GM19455 (cell line): ENCODE data around the gene PTGES3.
A peak's percentile ranks its signal among the peaks of the same experiment; 100 is the strongest.
"Not testable (repeated sequence)": the region's sequence is repeated elsewhere in the genome, so short reads cannot be mapped to it uniquely, and the experiment has no call there.

Experiments
- ATAC-seq: cut with Tn5 transposase; IDR thresholded peaks from one replicate; pipeline ENCODE4 v1.9.1; 2021; ENCODE audit not compliant: unreplicated experiment

PTGES3 gene, protein sequence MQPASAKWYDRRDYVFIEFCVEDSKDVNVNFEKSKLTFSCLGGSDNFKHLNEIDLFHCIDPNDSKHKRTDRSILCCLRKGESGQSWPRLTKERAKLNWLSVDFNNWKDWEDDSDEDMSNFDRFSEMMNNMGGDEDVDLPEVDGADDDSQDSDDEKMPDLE

DNA sequence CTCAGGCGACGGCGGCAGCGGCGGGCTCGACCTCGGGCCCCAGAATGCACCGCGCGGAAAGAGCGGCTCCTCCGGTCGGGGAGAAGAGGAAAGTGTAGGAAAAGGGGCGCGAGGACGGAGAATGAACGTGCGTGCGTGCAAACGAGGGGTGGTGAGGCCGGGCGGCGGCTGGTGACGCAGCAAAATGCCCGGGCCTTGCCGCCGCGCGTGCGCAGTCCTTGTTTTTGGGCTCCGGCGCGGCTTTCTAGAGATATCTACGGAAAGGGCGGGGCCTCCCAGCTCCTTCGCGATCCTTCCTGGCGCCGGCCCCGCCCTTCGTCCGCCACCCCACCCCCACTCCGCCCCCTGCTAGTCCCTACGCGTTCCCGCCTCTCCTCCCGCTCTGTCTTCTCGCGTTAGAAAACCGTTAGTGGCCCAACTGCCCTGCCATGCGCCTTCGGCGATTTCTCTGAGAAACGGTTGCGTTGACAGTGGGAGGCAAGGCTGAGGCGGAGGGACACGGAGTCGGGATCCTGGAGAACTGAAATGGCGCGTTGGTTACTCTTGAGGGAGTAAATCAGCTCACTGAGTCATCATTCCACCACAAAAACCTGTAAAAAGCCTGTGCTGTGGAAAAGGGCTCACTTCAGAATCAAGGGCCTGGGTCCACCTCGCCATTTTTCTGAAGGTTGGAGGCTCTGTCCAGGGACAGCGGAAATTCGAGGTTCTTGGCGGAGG is at the start of gene PTGES3:
Gene PTGES3, minus strand, starts transcription at position 156 of the 717 bp plus-strand sequence. CDS start 285 bp downstream, outside the sequence.
- peak; percentile 71 for ATAC-seq

DNA sequence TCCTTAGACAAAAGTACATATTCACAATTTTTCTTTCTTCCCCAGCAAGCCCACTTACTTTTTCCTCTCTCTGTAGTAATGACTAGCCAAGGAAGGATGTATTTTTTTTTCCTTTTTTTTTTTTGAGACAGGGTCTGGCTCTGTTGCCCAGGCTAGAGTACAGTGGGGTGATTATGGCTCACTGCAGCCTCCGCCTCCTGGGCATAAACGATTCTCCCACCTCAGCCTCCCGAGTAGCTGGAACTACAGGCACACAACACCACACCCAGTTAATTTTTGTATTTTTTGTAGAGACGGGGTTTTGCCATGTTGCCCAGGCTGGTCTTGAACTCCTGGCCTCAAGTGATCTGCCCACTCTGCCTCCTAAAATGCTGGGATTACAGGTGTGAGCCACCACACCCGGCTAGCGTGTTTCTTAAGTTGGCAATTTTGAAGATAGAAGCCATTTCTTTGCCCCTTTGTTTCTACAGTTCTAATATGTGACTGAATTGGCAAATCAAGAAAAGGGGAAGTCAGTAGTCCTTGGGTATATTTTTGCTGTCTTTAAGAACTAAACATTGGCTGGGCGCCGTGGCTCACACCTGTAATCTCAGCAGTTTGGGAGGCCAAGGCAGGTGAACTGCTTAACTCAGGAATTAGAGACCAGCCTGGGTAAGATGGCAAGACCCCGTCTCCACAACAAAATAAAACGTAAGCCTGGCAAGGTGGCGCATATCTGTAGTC is 40.2 kb upstream of the PTGES3 start:
- no peak for ATAC-seq

DNA sequence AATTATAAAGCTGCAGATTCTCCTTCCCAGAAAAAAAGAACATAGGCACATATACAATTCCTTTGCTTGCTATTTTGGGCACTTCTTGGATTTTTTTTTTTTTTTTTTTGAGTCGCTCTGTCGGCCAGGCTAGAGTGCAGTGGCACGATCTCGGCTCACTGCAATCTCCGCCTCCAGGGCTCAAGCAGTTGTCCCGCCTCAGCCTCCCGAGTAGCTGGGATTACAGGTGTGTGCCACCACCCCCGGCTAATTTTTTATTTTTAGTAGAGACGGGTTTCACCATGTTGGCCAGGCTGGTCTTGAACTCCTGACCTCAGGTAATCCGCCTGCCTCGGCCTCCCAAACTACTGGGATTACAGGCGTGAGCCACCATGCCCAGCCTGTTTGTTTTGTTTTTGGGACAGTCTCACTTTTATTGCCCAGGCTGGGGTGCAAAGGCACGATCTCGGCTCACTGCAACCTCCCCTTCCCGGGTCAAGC is 38.2 kb upstream of the PTGES3 start:
- ATAC-seq = not testable (repeated sequence)

DNA sequence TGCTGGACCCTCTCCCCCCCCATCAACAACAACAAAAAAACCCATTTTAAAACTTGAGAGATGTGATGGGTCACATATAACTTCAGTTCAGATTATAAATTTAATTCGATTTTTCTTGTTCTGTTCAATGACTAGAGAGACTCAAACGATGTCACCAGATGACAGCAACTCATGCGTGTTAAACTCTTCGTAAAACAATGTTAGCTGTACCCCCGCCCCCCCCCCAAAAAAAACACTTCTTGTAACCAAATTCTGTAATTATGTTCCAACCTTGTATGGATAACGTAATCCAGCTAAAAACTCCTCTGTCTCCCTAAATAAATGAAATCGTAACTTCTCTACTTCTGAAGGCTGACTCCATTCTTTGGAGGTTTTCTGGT is 37.6 kb upstream of the PTGES3 start:
- no peak for ATAC-seq

DNA sequence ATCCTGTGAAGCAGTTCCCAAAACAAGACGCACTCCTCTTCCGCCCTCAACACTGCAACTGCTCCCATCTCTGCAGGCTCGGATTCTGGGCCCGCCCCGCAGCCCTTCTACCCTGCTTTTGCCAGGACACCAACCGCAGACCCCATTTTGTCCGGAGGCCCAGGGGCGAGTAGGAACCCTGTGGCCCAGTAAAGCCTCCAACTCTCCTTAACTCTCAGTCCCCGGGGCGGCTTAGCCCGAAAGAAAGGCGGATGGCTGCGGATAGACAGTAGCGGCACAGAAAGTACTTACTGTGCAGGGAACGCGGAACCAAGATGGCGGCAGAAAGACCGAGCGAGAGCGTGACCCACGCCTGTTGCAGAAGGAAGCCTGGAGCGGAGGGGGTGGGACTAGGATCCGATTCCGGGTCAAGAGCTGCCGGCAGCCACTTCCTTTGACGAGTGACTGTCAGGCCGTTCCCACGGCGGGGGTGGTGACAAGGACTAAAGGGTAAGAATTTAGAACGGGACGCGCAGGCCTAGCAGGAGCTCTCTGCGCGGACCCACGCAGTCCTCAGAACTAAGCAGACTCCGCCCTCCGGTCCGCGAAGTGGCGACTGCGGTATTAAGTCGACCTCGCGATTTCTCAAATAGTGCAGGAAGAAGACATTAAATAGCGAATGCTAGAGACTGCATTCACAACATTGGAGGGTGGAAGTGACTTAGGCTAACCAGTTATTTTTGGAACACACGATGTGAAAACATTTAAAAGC is 37.1 kb upstream of the PTGES3 start, which contains the start of gene NACA:
Gene NACA, minus strand, starts transcription at position 328 of the 751 bp plus-strand sequence. CDS start 778 bp downstream, outside the sequence.
- peak; percentile 93 for ATAC-seq

DNA sequence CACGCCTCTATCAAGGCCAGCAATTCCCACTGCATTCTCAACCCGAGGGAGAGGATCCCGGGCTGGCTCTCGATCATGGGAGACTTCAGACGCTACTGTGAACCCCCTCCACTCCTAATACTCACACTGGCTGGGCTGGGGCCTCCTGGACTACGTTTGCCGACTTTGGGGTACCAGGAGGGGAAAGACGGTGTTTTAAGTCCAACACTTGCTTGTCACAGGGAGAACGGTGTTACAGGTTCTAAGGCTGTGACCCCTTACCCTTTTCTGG is 36.6 kb upstream of the PTGES3 start:
- peak; percentile 11 for ATAC-seq

DNA sequence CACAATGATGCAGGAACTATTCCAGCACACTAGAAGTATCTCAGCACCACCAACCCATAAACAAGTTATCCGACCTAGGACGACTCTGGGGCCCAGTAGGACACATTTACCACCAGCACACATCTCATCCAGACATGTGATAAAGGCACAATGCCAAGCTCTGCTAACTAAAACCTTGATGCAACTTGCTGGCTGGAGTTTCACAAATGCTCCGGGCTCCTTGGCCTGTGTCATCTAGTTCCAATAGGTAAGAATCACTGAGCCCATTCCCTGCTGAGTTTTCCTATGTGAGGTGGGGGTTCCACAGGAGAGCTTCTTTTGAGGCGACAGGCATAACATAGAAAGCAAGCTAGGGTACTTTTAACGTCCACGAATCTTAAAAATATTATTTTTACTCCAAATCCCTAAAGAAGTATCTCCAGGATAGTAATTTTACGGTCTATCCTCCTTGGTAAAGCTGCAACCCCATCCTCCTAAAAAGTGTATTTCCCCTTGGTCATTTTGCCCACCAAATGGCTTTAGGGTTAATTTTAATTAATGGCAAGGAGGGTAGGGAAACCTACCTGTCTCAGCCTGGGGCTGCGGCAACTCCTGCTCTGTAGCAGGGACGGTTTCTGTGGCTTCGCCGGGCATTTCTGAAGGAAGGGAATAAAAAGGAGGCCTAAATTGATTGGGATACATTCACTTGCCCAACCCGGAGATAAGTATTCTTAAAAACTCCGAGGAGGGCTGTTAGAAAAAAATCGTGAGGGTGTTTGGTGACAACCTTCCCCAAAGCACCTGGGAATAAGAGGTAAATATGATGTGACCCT is 36.0 kb upstream of the PTGES3 start:
- no peak for ATAC-seq

DNA sequence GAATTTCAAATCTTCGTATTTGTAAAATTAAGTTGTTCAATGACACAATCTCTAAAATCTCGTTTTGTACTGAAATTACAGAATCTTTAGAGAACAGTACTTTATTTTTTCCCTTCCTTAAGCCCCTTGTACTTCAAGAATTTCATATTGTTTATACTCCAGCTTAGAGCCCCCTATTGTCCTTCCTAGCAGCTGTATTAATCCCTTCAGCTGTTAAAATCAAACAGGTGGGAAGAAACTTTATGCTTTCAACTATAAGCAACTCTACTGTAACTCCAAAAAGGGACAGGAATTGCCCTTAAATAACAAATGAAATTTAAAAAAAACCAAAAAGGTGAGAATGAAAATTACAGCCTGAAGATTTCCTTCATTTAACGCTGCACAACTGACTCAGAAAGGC is 35.3 kb upstream of the PTGES3 start:
- ATAC-seq = no peak

DNA sequence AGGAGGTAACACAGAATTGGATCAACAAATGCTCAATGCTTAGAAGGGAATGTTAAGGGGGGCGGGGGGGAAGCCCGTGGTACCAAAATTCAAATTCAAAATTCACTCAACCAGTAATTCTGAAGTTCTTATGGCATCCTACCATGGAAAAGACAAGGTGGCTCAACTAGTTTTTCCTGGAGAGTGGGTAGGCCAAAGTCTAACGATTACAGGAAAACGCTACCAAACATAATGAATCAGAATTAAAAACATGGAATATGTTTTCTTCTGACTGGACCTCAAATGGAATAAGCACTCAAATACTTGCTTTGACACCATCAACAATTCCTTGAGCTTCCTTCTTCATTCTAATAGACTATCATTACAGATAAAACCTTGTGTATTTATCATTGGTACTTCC is 34.7 kb upstream of the PTGES3 start:
- no peak for ATAC-seq

DNA sequence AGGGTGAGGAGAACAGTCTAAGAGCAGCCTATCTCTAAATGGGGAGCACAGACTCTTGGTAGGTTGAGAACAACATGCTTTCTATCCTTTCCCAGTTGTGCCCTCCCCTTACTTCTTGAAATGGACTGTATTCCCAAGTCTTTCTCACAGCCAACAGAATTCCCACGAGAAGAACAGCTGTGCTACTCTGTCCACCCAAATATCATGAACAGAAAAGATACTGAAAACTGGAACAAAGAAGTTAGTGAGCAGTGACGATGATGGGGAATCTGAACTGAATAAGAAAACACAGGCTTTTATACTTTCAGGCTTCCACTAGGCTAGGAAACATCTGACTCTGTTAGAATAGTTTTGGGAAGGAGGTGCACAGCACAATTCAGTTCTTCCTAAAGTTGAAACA is 33.6 kb upstream of the PTGES3 start:
- no peak for ATAC-seq

DNA sequence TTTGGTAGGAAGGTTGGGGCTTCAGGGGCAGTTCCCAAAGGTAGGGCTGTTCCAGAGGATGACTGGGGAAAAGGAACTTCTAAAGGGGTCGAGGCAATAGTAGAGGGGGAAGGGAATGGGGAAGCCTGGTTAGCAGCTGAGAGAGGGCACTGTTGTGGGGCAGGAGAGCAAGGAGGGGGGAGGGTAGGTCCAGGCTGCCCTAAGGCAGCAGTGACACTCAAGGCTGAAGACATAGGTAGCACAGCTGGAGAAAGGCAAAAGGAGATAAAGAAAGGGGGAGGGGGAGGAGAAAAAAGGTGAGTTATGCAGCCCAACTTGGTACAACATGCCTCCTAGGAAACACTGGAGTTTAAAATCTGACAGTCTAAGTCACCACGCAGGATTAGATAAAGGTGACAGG is 33.1 kb upstream of the PTGES3 start:
- ATAC-seq = no peak

DNA sequence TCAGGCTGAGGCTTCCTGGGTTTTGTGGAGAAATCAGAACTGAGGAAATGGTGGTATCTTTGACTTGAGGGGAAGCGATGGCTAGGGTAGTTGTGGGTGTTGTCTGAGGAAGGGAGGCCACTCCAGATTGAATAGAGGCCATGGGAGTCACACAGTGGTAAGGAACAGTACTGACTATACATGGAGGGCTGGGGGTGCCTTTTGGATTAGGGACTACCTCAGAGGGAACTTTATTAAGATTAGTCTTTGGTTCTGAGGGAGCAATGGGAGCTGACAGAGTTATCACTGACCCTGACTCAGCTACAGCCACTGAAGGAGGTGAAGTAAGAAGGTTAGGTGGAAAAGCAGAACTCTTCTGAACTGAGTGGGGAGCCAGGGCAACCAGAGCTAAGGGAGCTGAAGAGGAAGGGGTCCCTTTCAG is 32.7 kb upstream of the PTGES3 start:
- no peak for ATAC-seq

DNA sequence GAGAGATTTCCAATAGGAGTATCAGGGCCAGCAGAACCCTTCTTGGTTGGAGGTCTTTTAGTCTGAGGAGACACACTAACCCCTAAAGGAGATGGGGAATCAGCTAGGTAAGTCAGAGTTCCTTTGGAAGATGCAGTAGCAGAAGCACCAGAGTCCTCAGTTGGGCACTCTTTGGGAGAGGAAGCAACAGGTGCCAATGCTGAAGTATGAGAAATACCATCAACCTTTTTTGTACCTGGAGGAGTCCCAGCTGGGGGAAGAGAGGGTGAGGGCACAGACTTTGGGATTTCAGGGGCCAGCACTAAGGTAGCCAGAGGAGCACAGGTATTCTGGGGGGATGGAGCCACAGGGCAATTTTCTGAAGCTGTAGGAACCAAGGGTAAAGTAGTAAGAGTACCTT is 31.0 kb upstream of the PTGES3 start:
- no peak for ATAC-seq

DNA sequence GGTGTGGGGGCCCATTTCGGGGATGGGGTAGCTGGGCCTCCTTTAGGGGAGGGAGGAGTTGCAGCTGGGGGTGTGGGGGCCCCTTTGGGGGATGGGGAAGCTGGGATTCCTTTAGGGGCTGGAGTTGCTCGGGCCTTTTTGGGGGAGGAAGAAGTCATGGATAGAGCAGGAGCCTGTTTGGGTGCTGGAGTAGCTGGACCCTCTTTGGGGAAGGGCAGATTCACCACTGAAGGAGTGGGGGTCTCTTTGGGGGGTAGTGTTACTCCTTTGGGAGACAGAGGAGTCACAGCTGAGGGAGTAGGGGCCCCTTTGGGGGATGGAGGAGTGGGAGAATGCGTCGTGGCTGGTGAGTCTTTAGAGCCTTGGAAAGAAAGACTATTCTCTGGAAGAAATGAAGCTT is 30.6 kb upstream of the PTGES3 start:
- ATAC-seq = no peak

DNA sequence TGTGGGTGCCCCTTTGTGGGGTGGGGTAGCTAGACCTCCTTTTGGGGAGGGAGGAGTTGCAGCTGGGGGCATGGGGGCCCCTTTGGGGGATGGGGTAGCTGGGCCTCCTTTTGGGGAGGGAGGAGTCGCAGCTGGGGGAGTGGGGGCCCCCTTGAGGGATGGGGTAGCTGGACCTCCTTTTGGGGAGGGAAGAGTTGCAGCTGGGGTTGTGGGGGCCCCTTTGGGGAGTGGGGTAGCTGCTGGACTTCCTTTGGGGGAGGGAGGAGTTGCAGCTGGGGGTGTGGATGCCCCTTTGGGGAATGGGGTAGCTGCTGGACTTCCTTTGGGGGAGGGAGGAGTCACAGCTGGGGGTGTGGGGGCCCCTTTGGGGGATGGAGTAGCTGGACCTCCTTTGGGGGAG is 30.1 kb upstream of the PTGES3 start:
- no peak for ATAC-seq

DNA sequence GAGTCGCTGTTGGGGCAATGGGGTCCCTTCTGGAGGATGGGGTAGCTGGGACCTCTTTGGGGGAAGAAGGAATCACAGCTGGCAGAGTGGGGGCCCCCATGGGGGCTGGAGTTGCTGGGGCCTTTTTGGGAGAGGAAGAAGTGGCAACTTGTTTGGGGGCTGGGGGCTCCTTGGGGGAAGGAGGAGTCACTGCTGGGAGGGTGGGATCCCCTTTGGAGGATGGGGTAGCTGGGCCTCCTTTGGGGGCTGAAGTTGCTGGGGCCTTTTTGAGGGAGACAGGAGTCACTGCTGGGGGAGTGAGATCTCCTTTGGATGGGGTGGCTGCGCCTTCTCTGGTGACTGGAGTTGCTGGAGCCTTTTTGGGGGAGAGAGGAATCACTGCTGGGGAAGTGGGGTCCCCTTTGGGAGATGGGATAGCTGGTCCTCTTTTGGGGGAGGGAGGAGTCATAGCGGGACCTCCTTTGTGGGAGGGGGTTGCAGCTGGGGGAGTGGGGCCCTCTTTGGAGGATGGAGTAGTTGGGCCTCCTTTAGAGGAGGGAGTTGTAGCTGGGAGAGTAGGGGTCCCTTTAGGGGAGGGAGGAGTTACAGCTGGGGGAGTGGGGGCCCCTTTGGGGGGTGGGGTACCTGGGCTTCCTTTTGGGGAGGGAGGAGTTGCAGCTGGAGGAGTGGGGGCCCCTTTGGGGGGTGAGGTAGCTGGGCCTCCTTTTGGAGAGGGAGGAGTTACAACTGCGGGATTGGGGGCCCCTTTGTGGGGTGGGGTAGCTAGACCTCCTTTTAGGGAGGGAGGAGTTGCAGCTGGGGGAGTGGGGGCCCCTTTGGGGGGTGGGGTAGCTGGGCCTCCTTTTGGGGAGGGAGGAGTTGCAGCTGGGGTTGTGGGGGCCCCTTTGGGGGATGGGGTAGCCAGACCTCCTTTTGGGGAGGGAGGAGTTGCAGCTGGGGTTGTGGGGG is 29.1 kb upstream of the PTGES3 start:
- no peak for ATAC-seq

DNA sequence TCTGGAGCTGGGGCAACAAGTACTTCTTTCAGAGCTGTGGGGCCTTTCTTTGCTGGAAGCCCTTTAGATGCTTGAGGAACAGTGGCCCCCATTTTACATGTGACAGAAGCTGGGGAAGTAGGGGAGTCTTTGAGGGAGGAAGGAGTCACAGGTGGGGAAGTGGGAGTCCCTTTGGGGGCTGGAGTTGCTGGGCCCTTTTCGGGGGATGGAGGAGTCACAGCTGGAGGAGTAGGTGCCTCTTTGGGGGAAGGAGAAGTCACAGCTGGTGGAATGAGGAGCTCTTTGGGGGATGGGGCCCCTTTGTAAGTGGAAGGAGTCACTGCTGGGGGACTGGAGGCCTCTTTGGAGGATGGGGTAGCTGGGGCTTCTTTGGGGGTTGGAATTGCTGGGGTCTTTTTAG is 28.4 kb upstream of the PTGES3 start:
- no peak for ATAC-seq

DNA sequence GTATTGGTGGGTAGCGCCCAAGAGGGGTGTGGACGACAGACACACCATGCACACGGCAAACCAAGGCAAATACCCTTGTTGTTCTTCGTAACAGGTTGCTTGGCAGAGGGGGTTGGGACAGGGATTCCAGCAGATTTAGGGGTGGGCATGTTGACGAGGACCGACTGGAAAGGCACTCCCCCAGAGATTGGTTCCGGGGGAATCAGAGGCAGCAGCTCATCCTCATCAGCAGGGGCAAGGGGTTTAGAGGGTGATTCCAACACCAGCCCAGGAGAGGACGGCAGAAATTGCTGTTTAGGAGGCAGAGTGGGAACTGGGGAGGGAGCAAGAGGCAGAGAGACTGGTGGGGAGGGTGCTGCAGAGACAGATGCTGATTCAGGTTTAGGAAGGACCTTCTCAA is 27.7 kb upstream of the PTGES3 start:
- no peak for ATAC-seq

DNA sequence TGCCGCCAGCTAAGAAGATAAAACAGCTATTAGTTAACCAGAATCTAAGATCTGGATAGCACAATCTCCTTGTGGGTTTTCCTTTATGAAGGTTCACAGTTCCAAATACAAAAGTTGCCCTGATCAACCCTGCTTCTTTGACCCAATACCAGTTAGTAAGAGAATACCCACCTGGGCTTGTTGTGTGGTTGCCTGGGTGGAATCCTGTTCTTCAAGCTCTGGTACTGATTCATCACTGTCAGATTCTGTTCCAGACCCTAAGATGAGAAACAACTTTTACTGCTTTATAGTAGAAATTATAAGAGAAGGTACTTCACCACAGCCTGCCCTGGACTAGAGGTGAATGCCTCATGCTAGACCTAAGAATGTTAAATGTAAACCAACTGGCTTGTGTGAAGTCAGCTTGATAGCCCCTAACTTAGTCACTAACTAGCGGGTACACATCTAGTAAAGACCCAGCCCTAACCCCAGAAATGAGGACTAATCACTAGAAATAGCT is 26.4 kb upstream of the PTGES3 start:
- no peak for ATAC-seq
